GM12892 (cell line): ENCODE measurements around the gene TSSC4.

Source experiments
- POLR2A ChIP-seq: IDR thresholded peaks from 2 replicates; pipeline ENCODE4 v1.6.1; 2011; ENCODE audit warnings: low read depth, low read length, control low read depth
- POLR2AphosphoS5 ChIP-seq: IDR thresholded peaks from 2 replicates; pipeline ENCODE4 v1.6.1; 2011; ENCODE audit warnings: low read depth, low read length, control low read depth
- TAF1 ChIP-seq: IDR thresholded peaks from 2 replicates; pipeline ENCODE4 v1.6.1; 2011; ENCODE audit warnings: low read depth, mild to moderate bottlenecking, control low read depth, low read length, borderline replicate concordance

DNA sequence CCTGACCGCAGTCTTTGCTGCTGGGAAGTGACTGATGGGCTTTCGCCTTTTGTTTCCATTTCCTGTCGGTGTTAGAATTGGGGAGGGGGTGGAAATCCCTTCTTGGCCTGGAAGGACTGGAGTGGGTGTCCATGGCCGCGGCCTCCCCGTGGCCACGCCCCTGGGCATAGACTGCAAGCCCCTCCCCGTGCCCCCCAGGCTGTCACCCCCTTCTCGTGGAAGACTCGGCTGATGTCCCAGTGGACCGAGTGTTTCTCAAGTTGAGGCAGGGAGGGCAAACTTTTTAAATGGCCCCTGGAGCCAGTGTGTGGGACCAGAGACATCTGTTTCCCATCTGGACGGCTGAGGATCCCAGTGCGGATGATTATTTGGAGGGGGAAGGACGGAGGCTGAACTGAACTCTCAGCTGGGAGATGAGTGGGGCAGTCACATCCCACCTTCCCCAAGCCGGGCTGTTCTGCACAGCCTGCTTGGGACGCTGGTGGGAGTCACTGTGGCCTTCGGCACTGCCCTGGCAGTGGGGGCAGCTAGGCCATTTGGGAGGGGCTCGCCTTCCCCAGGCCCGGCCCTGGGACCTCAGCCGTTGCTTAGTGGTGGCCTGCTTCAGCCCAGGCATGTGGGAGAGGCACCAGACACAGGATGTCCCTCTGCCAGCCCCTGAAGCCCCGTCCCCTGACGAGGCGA, 21.9 kb upstream of the TSSC4 start:
- TF ChIP-seq POLR2A: no peak
- TF ChIP-seq POLR2AphosphoS5: no peak
- TF ChIP-seq TAF1: no peak
